Measurements from ENCODE around the gene ADGRL2.
A peak's percentile ranks its signal among the peaks of the same experiment; 100 is the strongest.

ADGRL2 gene

GRCh38 chr1:81921344-81921743 lies 120.6 kb downstream of the ADGRL2 start:
- DNase-seq: no peak

GRCh38 chr1:81921851-81922462 lies 121.2 kb downstream of the ADGRL2 start:
- DNase-seq: no peak

DNA sequence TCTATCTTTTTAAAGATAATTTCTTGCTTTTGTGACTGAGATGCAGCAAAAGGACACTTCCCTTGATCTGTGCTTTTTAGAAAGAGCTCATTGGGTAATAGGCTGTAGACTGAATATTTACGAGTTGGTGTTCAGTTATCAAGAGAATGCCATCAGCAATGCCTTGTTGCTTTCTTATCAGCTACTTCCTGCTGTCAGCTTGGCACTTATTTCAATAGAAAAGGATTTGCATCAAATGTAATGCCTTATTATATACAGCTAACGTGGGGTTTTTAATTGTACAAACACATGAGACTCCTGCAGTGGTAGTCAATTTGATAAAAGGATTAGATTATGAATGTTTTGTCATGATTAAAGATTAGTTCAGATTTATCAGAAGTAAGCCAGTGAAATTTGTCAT lies 122.2 kb downstream of the ADGRL2 start:
- DNase-seq: no peak

DNA sequence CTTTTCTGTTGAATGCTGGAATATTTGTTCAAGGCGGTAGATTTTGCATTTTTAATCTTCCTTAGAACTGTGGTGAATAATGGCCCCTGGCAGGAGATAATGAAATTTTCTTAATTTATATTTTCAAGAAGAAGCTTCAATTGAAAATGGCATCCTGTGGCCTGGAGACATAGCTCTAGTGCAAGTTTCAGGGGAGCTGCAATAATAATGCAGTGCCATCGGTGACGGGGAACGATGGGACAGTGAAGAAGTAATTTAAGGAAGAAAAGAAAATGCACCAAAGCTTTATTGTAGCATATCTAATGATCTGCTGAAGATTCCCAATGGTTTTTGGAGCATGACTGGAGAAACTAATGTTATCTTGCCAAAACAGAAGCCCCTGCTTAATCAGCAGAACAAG lies 128.4 kb downstream of the ADGRL2 start:
- no peak for DNase-seq

GRCh38 chr1:81936853-81937252 lies 136.1 kb downstream of the ADGRL2 start:
- DNase-seq: no peak

DNA sequence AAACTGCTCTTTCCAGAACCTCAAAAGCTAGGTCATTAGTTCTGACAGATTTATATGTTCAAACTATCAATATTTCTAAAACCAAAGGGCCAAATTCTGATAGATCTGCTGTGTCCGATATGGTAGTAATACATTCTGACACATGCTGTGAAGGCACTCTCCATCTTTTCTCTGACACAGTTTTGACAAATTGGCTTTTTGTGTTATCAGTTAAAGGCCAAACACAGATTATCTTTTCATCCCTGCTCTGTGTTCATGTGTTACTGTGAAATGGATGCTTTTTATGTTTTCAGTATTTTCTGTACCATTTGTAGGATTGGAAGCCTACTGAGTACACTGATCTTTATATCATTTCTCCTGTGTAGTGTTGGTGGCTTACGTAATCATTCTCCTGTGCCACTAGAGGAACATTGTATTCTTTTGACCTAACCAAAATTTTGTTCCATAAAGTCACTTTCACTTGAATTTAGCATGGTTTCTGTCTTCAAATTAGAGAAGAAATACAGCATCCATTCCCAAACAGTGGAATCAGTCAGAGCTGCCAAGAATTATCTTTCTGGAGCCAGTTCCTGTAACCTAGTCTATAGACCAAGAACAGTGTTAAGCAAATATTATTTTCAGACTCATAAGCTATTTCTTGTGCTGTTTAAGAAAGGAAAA lies 137.2 kb downstream of the ADGRL2 start:
- no peak for DNase-seq

- no peak for DNase-seq
Observed at GRCh38 chr1:81948495-81948894, 147.8 kb downstream of the ADGRL2 start.

GRCh38 chr1:81949421-81949820 lies 148.7 kb downstream of the ADGRL2 start:
- DNase-seq: peak; percentile 19

DNA sequence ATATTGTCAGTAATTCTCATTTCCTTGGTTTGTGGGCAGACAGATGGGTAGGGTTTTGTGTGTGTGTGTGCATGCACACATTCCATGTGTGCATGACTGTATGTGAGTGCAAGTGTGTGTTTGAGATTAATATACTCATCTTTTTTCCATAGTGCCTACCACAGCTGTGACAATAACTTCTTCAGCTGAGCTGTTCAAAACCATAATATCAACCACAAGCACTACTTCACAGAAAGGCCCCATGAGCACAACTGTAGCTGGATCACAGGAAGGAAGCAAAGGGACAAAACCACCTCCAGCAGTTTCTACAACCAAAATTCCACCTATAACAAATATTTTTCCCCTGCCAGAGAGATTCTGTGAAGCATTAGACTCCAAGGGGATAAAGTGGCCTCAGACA lies 149.3 kb downstream of the ADGRL2 start:
- DNase-seq: no peak

DNA sequence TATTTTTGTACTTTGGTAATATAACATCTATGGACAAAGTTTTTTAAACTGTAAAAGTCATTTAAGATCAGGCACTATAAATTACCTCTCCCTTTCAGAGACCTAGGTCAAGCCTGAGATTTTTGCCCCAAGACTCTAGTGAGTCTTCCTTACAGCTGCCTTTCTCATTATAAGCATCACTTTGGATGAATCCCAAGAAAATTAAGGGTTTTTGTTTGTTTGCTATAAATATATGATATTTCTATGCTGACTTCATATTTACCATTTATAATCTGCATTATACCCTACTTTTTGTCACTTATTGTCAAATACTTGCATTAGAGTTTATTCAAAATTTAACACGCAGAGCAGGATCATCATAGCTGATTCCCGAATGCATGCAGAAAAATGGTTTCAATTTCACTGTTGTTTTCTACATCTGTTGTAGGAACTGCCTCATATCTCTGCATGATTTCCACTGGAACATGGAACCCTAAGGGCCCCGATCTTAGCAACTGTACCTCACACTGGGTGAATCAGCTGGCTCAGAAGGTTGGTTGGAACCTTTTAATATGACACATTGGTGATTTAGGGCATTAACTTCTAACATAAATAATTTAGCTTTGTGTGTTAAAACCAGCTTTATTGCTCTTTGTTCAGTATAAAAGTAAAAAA lies 150.0 kb downstream of the ADGRL2 start:
- DNase-seq: no peak

DNA sequence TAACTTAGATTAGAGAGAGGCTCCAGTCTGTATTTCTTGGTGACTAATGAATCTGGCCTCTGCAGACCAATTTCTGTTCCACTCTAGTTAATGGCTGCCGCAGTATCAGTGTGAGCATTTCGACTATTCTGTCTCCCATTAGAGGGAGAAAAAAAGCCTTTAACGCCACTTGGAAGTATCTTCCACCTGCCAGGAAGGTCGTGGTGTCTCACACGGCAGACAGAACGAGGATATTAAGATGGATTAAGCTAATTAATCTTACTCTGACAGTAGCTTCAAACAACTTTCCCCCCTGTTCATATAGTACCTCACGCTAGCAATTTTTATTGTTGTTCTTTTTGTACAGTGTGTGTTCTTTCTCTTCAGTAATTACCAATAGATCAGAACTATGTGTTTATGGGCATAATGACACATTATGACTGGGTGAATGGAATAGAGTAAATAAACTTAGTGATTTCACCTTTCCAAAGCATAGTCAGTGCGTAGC lies 153.8 kb downstream of the ADGRL2 start:
- peak; percentile 96 for DNase-seq

GRCh38 chr1:81967951-81968350 lies 167.2 kb downstream of the ADGRL2 start:
- DNase-seq: peak; percentile 78

GRCh38 chr1:81970416-81970815 lies 169.7 kb downstream of the ADGRL2 start:
- DNase-seq: no peak

DNA sequence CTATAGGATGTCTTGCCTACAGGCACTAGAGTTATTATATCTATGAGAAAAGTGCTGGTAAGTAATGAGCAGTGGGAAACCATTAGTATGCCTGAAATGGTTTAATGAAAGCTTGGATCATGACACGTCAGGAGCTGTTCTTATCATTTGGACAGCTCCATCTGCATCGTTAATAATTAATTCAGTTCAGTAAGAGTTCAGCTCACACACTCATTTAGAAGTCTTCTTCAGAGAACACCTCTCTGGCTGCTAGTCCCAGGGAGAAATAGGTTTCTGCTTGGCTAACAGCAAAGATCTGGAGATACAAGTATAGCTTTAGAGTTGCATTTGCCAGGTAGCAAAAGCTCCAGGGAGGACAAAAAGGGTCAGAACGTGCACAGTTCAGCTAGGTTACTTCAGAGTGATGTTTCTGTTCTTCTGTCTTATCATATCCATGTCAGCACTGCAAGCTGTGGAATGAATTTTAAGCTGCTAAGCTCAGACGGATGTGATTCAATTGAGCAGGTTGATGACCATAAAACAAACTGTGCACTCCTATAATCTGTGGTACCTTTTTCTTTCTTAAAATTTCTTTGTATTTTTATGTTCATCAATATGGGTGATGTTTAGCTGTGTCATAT lies 173.6 kb downstream of the ADGRL2 start:
- no peak for DNase-seq

DNA sequence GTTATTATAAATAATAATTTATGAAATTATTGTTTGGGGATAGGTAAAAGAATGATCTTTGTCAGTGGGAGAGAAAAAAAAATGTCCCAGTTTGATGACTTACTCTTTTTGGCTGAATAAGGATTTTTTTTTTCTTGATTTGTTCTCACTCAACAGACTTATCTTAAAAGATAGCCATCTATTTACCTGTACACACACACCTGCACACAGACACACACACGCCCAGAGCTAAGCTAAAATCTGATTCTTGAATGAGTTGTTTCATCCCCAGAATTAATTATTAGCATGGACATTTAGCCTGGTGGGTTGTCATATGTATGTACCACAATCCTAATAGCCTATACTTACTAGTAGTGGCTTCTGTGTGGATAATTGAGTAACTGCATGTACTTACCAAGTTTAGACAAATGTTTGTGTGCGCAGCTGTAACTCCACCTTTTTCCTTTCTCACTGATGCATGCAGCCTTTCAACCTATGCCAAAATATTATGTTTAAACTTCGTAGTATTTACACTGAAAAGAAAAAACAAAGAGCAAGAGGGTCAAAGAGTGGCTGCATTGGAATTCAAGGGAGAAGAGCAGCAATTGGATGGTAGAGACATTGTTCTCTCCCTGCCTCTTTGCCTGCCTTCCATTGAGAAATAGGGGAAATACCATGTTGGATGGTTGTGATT lies 174.3 kb downstream of the ADGRL2 start:
- peak; percentile 65 for DNase-seq

DNA sequence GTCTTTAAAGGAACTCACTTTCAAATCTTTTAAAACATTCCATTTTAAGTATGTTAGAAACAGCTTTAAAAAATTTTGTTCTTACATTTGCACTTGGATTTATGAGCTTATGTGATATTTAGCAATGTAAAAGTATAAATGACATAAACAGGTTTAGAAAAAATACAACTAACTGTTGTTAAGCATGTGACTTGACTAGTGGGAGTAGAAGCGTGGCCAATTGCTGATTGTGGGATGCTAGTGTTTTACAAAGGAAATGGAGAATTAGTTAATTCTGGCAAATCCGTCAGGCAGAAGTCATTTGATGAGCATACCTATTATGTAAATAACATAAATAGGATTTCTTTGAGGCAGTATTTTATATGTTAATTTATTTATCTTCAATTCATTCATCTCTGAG lies 175.8 kb downstream of the ADGRL2 start:
- DNase-seq: no peak

GRCh38 chr1:81978945-81979344 lies 178.2 kb downstream of the ADGRL2 start:
- no peak for DNase-seq

DNA sequence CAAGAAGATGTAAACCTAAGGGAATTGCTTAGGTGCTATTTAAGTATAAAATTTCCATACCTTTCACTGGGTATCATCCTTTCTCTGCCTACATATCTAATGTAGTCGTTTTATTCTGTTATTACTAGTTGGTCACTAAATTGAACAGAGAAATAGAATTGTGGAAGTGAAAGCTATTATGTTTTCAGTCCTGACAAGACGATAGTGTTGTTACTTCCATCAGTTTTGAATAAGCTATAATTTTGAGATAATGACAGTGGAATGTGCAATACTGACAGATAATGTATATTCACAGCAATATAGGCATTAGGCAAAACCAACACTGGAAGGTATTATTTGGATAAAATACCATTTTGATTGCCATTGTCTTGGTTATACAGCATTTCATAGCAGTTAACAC lies 181.8 kb downstream of the ADGRL2 start:
- no peak for DNase-seq

- DNase-seq: no peak
Observed at GRCh38 chr1:81989524-81989923, 188.8 kb downstream of the ADGRL2 start.

- DNase-seq: no peak
Observed at GRCh38 chr1:81990241-81990640, 189.5 kb downstream of the ADGRL2 start.

GRCh38 chr1:81998165-81998564 lies 197.4 kb downstream of the ADGRL2 start:
- no peak for DNase-seq

- DNase-seq: no peak
Observed at GRCh38 chr1:81999364-81999763, 198.6 kb downstream of the ADGRL2 start.

- DNase-seq: no peak
Observed at GRCh38 chr1:82000221-82000620, 199.5 kb downstream of the ADGRL2 start.
